Muscle layer of duodenum (tissue), 2 donors: Measurements from ENCODE around the gene KCNC1.

Experiments
- H3K27ac ChIP-seq: one replicate; pipeline ENCODE4 v1.7.0; 2013; ENCODE audit warnings: mild to moderate bottlenecking, low read length
- H3K27me3 ChIP-seq: one replicate; pipeline ENCODE4 v1.7.0; 2013; ENCODE audit warnings: low read depth, mild to moderate bottlenecking, control low read depth, low read length
- H3K36me3 ChIP-seq, 2 donors: one replicate each; pipeline ENCODE4 v1.7.0; 2013; ENCODE audit warnings: low read length in 2 of 2, control low read depth in 1 of 2, mild to moderate bottlenecking in 1 of 2; ENCODE audit not compliant: insufficient read depth in 2 of 2, control insufficient read depth in 1 of 2
- H3K4me1 ChIP-seq, 2 donors: one replicate each; pipeline ENCODE4 v1.7.0; 2013; ENCODE audit warnings: low read length in 2 of 2, mild to moderate bottlenecking in 2 of 2, control low read depth in 1 of 2, moderate library complexity in 1 of 2; ENCODE audit not compliant: insufficient read depth in 2 of 2, control insufficient read depth in 1 of 2
- H3K4me3 ChIP-seq, 2 donors: one replicate each; pipeline ENCODE4 v1.7.0; 2013; ENCODE audit warnings: low read length in 2 of 2, low read depth in 1 of 2, mild to moderate bottlenecking in 1 of 2
- H3K9me3 ChIP-seq, 2 donors: one replicate each; pipeline ENCODE4 v1.7.0; 2013; ENCODE audit warnings: low read length in 2 of 2, control low read depth in 1 of 2, mild to moderate bottlenecking in 1 of 2; ENCODE audit not compliant: control insufficient read depth in 1 of 2
- donor health status: healthy.

KCNC1 gene

DNA sequence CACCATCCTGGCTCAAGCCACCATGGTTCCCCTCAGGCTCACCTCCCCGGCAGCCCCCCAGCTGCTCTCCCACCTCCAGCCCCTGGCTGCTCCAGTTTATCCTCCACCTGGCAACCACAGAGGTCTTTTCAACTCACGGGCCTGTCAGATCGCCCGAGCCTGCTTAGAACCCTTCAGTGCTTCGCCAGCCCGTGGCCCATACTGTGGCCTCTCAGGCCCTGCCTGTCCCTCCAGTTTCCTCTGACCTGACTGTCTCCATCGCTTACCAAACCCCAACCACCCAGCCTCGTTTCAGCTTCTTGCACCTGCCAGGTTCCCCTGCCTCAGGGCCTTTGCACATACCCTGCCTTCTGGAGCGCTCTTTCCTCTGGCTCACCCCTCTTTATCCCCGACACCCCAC lies 6.9 kb downstream of the KCNC1 start:
- Histone ChIP-seq H3K27me3 (peaks cover 29% of the 10 kb centered on the region), H3K4me1 (no peaks in the 10 kb centered on the region), H3K9me3 (no peaks in the 10 kb centered on the region), H3K36me3 (no peaks in the 10 kb centered on the region), H3K4me3 (no peak overlapping the region), H3K27ac (no peak overlapping the region)

- Histone ChIP-seq H3K36me3 (no peaks in the 10 kb centered on the region), H3K27ac (no peak overlapping the region), H3K27me3 (peaks cover 24% of the 10 kb centered on the region), H3K9me3 (no peaks in the 10 kb centered on the region), H3K4me1 (no peaks in the 10 kb centered on the region), H3K4me3 (no peak overlapping the region)
Measured at GRCh38 chr11:17742019-17742418, 7.4 kb downstream of the KCNC1 start.

GRCh38 chr11:17743026-17743807 lies 8.6 kb downstream of the KCNC1 start:
- Histone ChIP-seq H3K9me3 (no peaks in the 10 kb centered on the region), H3K4me1 (no peaks in the 10 kb centered on the region), H3K27me3 (peaks cover 12% of the 10 kb centered on the region), H3K27ac (no peak overlapping the region), H3K4me3 (no peak overlapping the region), H3K36me3 (no peaks in the 10 kb centered on the region)

DNA sequence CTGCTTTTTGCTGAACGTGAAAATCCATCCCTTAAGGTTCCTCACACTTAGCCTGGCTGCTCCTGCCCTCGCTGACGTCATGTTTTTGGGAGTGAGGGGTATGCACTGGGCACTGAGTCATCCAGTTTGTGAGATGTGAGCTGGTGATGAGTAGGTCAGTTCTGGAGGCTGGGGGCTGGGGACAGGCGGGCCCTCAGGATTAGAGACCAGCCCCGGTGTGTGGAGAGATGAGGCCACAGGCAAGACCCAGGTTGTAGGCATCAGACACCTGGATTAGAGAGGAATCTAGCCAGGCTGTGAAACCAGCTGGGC lies 9.2 kb downstream of the KCNC1 start:
- no peak overlapping the region for H3K4me3 ChIP-seq
- H3K27me3 ChIP-seq, result peaks cover 7% of the 10 kb centered on the region
- no peaks in the 10 kb centered on the region for H3K9me3 ChIP-seq
- no peaks in the 10 kb centered on the region for H3K36me3 ChIP-seq
- H3K27ac ChIP-seq, result no peak overlapping the region
- no peaks in the 10 kb centered on the region for H3K4me1 ChIP-seq

- Histone ChIP-seq H3K27me3 (peaks cover 1% of the 10 kb centered on the region), H3K27ac (no peak overlapping the region), H3K4me3 (no peak overlapping the region), H3K36me3 (no peaks in the 10 kb centered on the region), H3K4me1 (no peaks in the 10 kb centered on the region), H3K9me3 (no peaks in the 10 kb centered on the region)
Measured at GRCh38 chr11:17744151-17744940, 9.8 kb downstream of the KCNC1 start.

- no peaks in the 10 kb centered on the region for H3K9me3 ChIP-seq
- no peak overlapping the region for H3K4me3 ChIP-seq
- no peaks in the 10 kb centered on the region for H3K36me3 ChIP-seq
- H3K4me1 ChIP-seq, result no peaks in the 10 kb centered on the region
- H3K27ac ChIP-seq, result no peak overlapping the region
- no peaks in the 10 kb centered on the region for H3K27me3 ChIP-seq
Measured at GRCh38 chr11:17745023-17745772, 10.6 kb downstream of the KCNC1 start.

GRCh38 chr11:17746096-17746495 lies 11.5 kb downstream of the KCNC1 start:
- H3K36me3 ChIP-seq, result no peaks in the 10 kb centered on the region
- no peak overlapping the region for H3K27ac ChIP-seq
- no peak overlapping the region for H3K4me3 ChIP-seq
- H3K9me3 ChIP-seq, result no peaks in the 10 kb centered on the region
- H3K4me1 ChIP-seq, result no peaks in the 10 kb centered on the region
- H3K27me3 ChIP-seq, result no peaks in the 10 kb centered on the region

DNA sequence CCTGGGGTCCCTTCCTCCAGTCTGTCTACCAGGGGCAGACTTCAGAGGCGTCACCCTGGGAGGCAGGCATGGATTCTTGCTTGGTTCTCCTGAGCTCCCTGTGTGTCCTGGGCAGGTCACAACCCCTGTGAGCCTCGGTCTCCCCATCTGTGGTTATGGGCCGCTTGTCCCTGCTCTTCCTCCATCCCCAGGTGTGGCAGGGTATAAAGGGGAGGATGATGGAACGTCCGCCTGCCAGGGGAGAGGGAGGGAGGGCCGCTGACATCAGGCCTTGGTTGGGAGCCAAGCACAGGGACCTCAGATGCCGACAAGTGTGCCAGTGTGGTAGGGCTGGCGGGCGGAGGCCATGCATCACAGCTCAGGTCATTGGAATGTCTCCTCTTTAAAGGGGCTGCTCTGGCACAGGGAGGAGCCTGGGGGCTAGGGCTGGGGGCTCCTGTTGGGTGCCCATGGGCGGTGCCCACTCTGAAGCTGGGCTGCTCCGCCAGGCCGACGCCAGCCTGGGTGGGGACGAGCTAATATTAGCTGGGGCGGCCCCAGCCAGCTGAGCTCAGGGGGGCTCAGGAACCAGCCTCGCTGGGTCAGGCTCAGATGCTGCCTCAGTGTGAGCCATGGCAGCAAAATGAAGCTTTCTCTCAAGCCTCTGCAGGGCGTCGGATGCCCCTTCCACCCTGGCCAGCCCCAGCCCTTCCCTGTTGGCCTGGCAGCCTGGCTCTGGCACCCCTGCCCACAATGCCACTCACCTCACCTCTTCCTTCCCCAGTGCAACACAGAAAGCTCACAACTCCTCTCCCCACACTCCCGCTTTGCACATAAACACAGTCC lies 12.8 kb downstream of the KCNC1 start:
- no peaks in the 10 kb centered on the region for H3K36me3 ChIP-seq
- H3K27ac ChIP-seq, result no peak overlapping the region
- no peaks in the 10 kb centered on the region for H3K27me3 ChIP-seq
- H3K9me3 ChIP-seq, result no peaks in the 10 kb centered on the region
- no peak overlapping the region for H3K4me3 ChIP-seq
- H3K4me1 ChIP-seq, result no peaks in the 10 kb centered on the region

- no peaks in the 10 kb centered on the region for H3K4me1 ChIP-seq
- no peaks in the 10 kb centered on the region for H3K9me3 ChIP-seq
- H3K27me3 ChIP-seq, result no peaks in the 10 kb centered on the region
- no peak overlapping the region for H3K27ac ChIP-seq
- no peak overlapping the region for H3K4me3 ChIP-seq
- H3K36me3 ChIP-seq, result no peaks in the 10 kb centered on the region
Measured at GRCh38 chr11:17748044-17748443, 13.5 kb downstream of the KCNC1 start.

GRCh38 chr11:17748761-17749721 lies 14.5 kb downstream of the KCNC1 start:
- no peak overlapping the region for H3K27ac ChIP-seq
- no peak overlapping the region for H3K4me3 ChIP-seq
- H3K36me3 ChIP-seq, result no peaks in the 10 kb centered on the region
- H3K9me3 ChIP-seq, result no peaks in the 10 kb centered on the region
- H3K4me1 ChIP-seq, result no peaks in the 10 kb centered on the region
- no peaks in the 10 kb centered on the region for H3K27me3 ChIP-seq
